ENCODE data around the gene MUC4. TPM values are rescaled to one million over a fixed set of nuclear protein-coding genes. Genes with fewer than 3 reads are reported as not detected.

MUC4 gene
- total RNA-seq, 1 donor from 2014 or later, result 0.60 TPM

DNA sequence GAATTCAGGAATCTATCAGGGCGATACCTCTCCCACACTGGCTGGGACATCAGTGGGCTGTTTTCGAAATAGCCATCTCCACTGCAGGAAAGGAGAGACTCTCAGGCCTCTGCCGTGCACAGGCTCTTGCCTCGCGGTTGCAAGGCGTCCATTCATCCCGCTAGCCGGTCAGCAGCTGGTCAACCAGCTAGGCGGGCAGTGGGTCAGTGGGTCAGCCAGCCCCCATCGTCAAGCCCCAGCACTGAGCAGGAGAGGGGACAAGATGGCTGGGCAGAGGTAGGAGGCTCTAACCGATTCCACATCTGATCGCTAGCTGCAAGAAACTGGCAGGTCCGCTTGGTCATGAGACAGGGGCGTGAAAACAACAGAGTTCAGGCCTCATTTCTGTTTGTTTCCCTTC, 45.1 kb downstream of the MUC4 start:
- Mint-ChIP-seq H3K27me3 (peaks cover 5% of the 10 kb centered on the region), H3K9me3 (ENCODE audit: low read depth) (no peaks in the 10 kb centered on the region), H3K4me1 (ENCODE audit: low read depth) (no peaks in the 10 kb centered on the region), H3K4me3 (ENCODE audit: low read depth) (no peak overlapping the region), H3K27ac (no peak overlapping the region), H3K36me3 (ENCODE audit: insufficient read depth) (no peaks in the 10 kb centered on the region)
- TF ChIP-seq, protein P1, sequence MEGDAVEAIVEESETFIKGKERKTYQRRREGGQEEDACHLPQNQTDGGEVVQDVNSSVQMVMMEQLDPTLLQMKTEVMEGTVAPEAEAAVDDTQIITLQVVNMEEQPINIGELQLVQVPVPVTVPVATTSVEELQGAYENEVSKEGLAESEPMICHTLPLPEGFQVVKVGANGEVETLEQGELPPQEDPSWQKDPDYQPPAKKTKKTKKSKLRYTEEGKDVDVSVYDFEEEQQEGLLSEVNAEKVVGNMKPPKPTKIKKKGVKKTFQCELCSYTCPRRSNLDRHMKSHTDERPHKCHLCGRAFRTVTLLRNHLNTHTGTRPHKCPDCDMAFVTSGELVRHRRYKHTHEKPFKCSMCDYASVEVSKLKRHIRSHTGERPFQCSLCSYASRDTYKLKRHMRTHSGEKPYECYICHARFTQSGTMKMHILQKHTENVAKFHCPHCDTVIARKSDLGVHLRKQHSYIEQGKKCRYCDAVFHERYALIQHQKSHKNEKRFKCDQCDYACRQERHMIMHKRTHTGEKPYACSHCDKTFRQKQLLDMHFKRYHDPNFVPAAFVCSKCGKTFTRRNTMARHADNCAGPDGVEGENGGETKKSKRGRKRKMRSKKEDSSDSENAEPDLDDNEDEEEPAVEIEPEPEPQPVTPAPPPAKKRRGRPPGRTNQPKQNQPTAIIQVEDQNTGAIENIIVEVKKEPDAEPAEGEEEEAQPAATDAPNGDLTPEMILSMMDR (IDR thresholded peaks at IDR 0.05; ENCODE audit: unreplicated experiment), result no peak
- no peak for DNase-seq (ENCODE audit: low spot score, unreplicated experiment)

- Mint-ChIP-seq H3K9me3 (ENCODE audit: low read depth) (no peaks in the 10 kb centered on the region), H3K36me3 (ENCODE audit: insufficient read depth) (no peaks in the 10 kb centered on the region), H3K4me1 (ENCODE audit: low read depth) (no peaks in the 10 kb centered on the region), H3K27me3 (peaks cover 6% of the 10 kb centered on the region), H3K27ac (no peak overlapping the region), H3K4me3 (ENCODE audit: low read depth) (no peak overlapping the region)
- TF ChIP-seq, protein P1 (IDR thresholded peaks at IDR 0.05; ENCODE audit: unreplicated experiment), result no peak
- no peak for DNase-seq (ENCODE audit: low spot score, unreplicated experiment)
Observed at GRCh38 chr3:195764961-195765706, 46.6 kb downstream of the MUC4 start.

DNA sequence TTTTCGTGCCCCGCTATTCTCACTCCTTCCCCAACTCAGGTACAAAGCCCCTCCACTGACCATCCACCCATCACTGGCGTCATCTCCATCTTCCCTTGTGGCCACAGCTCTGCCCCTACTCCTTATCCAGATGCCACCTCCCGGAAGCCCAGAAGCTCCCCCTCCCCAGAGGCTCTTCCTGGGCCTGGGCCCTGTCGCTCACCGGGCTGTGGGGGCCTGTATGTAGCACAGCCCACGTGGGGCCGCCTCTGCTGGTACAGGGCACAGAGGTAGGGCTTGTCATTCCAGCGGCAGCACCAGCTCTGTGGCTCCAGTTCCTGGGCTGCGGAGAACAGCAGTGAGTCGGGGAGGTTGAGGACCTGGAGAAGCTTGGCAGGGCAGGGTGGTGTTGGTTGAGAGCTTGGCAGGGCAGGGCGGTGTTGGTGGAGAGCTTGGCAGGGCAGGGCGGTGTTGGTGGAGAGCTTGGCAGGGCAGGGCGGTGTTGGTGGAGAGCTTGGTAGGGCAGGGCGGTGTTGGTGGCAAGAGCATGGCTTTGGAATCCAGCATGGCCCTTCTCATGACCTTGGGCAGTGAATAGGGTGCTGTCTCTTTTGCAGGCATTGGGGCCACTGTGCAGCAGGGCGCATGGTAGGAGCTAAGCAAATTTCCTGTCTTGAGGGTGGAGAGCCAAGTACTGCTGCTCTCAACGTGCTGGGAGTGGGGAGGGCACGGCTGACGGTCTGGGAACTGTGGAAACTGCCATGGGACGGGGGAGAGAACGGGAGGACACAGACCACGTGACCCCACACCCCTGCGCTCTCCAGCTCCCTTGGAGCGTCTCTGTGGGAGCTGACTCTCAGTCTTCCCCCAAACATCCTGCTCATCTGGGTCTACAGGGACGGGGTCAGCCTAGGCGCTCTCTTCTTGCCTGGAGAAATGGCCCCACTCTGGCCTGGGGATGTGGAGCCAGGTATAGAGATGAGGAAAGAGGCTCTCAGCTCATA, 47.6 kb downstream of the MUC4 start:
- Mint-ChIP-seq H3K4me3 (ENCODE audit: low read depth) (no peak overlapping the region), H3K27ac (no peak overlapping the region), H3K36me3 (ENCODE audit: insufficient read depth) (no peaks in the 10 kb centered on the region), H3K9me3 (ENCODE audit: low read depth) (no peaks in the 10 kb centered on the region), H3K27me3 (peaks cover 11% of the 10 kb centered on the region), H3K4me1 (ENCODE audit: low read depth) (no peaks in the 10 kb centered on the region)
- DNase-seq (ENCODE audit: low spot score, unreplicated experiment), result no peak
- TF ChIP-seq, protein P1 (IDR thresholded peaks at IDR 0.05; ENCODE audit: unreplicated experiment), result no peak

DNA sequence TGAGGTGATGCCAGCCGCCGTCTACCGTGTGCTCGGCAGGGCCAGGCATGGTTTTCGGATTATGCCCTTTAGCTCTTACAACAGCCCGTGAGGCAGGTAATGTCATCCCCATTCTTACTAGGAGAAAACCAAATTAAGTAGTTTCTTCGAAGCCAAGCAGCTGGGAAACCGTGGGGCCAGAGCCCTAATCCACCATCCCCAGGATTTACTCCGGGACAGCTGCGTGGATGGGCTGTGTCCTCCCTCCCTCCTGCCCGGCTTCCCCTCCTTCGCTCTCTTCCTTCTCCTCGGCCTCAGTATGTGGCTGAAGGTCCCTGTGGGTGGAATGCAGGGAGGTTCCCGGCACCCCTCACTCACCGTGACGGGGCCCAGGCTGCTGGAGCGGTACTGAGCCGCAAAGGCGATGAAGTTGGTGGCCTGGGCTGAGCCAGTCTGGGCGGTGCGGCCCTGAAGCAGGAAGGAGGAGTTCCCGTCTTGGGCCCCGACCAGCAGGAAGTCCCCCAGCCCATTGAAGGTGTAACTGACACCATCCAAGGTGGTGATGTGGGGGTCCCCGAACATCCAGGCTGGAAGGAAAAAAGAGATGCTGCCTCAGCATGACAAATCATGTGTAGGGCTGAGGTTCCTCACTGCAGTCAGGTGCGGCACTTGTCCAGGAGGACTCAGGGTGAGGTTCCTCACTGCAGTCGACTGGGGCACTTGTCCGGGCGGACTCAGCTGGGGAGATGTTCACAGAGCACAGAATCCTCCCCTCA, 48.5 kb downstream of the MUC4 start:
- H3K4me3 Mint-ChIP-seq (ENCODE audit: low read depth), result no peak overlapping the region
- H3K4me1 Mint-ChIP-seq (ENCODE audit: low read depth), result no peaks in the 10 kb centered on the region
- H3K9me3 Mint-ChIP-seq (ENCODE audit: low read depth), result no peaks in the 10 kb centered on the region
- no peaks in the 10 kb centered on the region for H3K36me3 Mint-ChIP-seq (ENCODE audit: insufficient read depth)
- H3K27me3 Mint-ChIP-seq, result peaks cover 11% of the 10 kb centered on the region
- H3K27ac Mint-ChIP-seq, result no peak overlapping the region
- no peak for DNase-seq (ENCODE audit: low spot score, unreplicated experiment)
- TF ChIP-seq, protein P1 (IDR thresholded peaks at IDR 0.05; ENCODE audit: unreplicated experiment), result no peak

DNA sequence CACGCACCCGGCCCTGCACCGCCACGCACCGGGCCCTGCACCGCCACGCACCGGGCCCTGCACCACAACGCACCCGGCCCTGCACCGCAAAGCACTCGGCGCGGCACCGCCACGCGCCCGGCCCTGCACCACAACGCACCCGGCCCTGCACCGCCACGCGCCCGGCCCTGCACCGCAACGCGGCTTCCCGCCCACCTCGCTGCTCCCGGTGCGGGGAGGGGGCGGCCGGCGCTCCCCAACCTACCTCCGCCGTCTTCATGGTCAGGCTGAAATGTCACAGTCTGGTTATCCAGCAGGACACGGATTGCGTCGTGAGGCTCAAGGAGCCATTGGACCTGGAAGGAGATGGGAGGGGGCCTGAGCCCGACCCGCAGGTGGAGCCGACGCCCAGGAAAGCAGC, 49.1 kb downstream of the MUC4 start:
- no peak overlapping the region for H3K27ac Mint-ChIP-seq

More for the DNA sequence above, 49.1 kb downstream of the MUC4 start:
- H3K4me1 Mint-ChIP-seq (ENCODE audit: low read depth), result no peaks in the 10 kb centered on the region
- H3K36me3 Mint-ChIP-seq (ENCODE audit: insufficient read depth), result no peaks in the 10 kb centered on the region
- peaks cover 13% of the 10 kb centered on the region for H3K27me3 Mint-ChIP-seq
- H3K9me3 Mint-ChIP-seq (ENCODE audit: low read depth), result no peaks in the 10 kb centered on the region
- TF ChIP-seq, protein P1 (IDR thresholded peaks at IDR 0.05; ENCODE audit: unreplicated experiment), result no peak
- H3K4me3 Mint-ChIP-seq (ENCODE audit: low read depth), result no peak overlapping the region
- DNase-seq (ENCODE audit: low spot score, unreplicated experiment), result no peak
